Stomach (tissue), 4 donors: ENCODE measurements around the gene GJB6.

Experiments used
- EP300 ChIP-seq: sonication (generic); formaldehyde crosslinking; IDR thresholded peaks from one replicate; pipeline ENCODE4 v1.6.1; 2017; ENCODE audit warnings: antibody characterized with exemption
- POLR2A ChIP-seq, 4 donors: fragments of 450-650 bp; IDR thresholded peaks; one replicate each; pipeline ENCODE4 v1.6.1; 2016; ENCODE audit warnings: antibody characterized with exemption in 4 of 4, control low read depth in 2 of 4, mild to moderate bottlenecking in 1 of 4, moderate library complexity in 1 of 4
- POLR2AphosphoS5 ChIP-seq, 3 donors: sonication (generic); formaldehyde crosslinking; IDR thresholded peaks; one replicate each; pipeline ENCODE4 v1.6.1; 2016; ENCODE audit warnings: antibody characterized with exemption in 3 of 3
- TF ChIP-seq, protein P1 (sequence below), 7 experiments: fragments of 450-650 bp in 4 of 7; fragments of 200-600 bp in 3 of 7; sonication (generic) in 3 of 7; IDR thresholded peaks; one replicate each; pipeline ENCODE4 v1.5.1; 2016 to 2019; ENCODE audit warnings: antibody characterized with exemption in 7 of 7, control low read depth in 2 of 7, mild to moderate bottlenecking in 1 of 7

DNA sequence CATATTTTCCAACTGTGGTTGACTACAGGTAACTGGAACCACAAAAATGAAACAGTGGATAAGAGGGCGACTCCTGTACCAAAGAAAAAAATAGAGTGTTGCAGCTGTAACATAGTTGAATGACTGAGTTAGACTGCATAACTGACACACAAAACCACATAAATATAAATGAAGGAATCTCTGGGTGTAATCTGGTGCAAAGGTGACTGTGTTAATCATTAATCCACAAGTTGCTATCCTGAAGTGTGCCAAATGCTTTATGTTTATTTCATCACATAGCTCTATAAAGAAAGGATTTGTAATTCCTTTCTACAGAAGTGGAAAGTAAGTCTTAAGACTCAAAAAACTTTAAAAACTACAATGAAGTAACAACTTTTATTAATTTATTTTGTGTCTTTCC, 33.3 kb downstream of the GJB6 start:
- TF ChIP-seq, protein P1, sequence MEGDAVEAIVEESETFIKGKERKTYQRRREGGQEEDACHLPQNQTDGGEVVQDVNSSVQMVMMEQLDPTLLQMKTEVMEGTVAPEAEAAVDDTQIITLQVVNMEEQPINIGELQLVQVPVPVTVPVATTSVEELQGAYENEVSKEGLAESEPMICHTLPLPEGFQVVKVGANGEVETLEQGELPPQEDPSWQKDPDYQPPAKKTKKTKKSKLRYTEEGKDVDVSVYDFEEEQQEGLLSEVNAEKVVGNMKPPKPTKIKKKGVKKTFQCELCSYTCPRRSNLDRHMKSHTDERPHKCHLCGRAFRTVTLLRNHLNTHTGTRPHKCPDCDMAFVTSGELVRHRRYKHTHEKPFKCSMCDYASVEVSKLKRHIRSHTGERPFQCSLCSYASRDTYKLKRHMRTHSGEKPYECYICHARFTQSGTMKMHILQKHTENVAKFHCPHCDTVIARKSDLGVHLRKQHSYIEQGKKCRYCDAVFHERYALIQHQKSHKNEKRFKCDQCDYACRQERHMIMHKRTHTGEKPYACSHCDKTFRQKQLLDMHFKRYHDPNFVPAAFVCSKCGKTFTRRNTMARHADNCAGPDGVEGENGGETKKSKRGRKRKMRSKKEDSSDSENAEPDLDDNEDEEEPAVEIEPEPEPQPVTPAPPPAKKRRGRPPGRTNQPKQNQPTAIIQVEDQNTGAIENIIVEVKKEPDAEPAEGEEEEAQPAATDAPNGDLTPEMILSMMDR (IDR thresholded peaks at IDR 0.05): no peak
- no peak for TF ChIP-seq POLR2A (IDR thresholded peaks at IDR 0.05)
- no peak for TF ChIP-seq EP300
- TF ChIP-seq POLR2AphosphoS5 (IDR thresholded peaks at IDR 0.05): no peak
